HepG2 (cell line): ENCODE results near the gene MASP1. TPM values are rescaled to one million over a fixed set of nuclear protein-coding genes. Genes with fewer than 3 reads are reported as not detected.

Source experiments
- ARNTL ChIP-seq: sonication (generic); formaldehyde crosslinking; IDR thresholded peaks from 2 replicates; pipeline ENCODE4 v1.4.0; 2020; ENCODE audit warnings: mild to moderate bottlenecking, missing genetic modification reagents
- CAMTA2 ChIP-seq: sonication (generic); formaldehyde crosslinking; IDR thresholded peaks from 2 replicates; pipeline ENCODE4 v1.4.0; 2020; ENCODE audit warnings: mild to moderate bottlenecking, missing genetic modification reagents, borderline replicate concordance
- DR1 ChIP-seq: sonication (generic); formaldehyde crosslinking; IDR thresholded peaks from 2 replicates; pipeline ENCODE4 v1.8.0; 2021; ENCODE audit warnings: mild to moderate bottlenecking, missing genetic modification reagents, inconsistent platforms
- EED ChIP-seq: sonication (generic); formaldehyde crosslinking; IDR thresholded peaks from 2 replicates; pipeline ENCODE4 v1.5.0; 2020; ENCODE audit warnings: mild to moderate bottlenecking, missing genetic modification reagents
- EP300 ChIP-seq, 3 experiments: sonication (generic) in 1 of 3; formaldehyde crosslinking in 1 of 3; IDR thresholded peaks; 2 replicates each; pipeline versions ENCODE4 v1.5.1 to v1.6.1; 2011 to 2020; ENCODE audit warnings: low read depth in 2 of 3, low read length in 2 of 3, borderline replicate concordance in 1 of 3, improper control_type of control experiment in 1 of 3, mild to moderate bottlenecking in 1 of 3, missing genetic modification reagents in 1 of 3, moderate library complexity in 1 of 3
- FOXP1 ChIP-seq, 2 experiments: fragments of 450-650 bp in 1 of 2; IDR thresholded peaks; 2 replicates each; pipeline ENCODE4 v1.6.1; 2017 to 2018; ENCODE audit warnings: antibody characterized with exemption in 1 of 2
- GPN1 ChIP-seq: sonication (generic); formaldehyde crosslinking; IDR thresholded peaks from 2 replicates; pipeline ENCODE4 v1.5.1; 2020; ENCODE audit warnings: missing genetic modification reagents, borderline replicate concordance
- IKZF1 ChIP-seq: fragments of 450-650 bp; IDR thresholded peaks from 2 replicates; pipeline ENCODE4 v1.7.1; 2016
- KLF13 ChIP-seq: sonication (generic); formaldehyde crosslinking; IDR thresholded peaks from 2 replicates; pipeline ENCODE4 v1.4.0; 2020; ENCODE audit warnings: mild to moderate bottlenecking, missing genetic modification reagents
- PHF8 ChIP-seq: sonication (generic); formaldehyde crosslinking; IDR thresholded peaks from 2 replicates; pipeline ENCODE4 v1.5.0; 2020; ENCODE audit warnings: missing genetic modification reagents
- RORA ChIP-seq: sonication (generic); formaldehyde crosslinking; IDR thresholded peaks from 2 replicates; pipeline ENCODE4 v1.5.0; 2020; ENCODE audit warnings: mild to moderate bottlenecking, missing genetic modification reagents, moderate library complexity
- SAFB2 ChIP-seq: sonication (generic); formaldehyde crosslinking; IDR thresholded peaks from 2 replicates; pipeline ENCODE4 v1.5.1; 2020; ENCODE audit warnings: missing genetic modification reagents, low read depth, mild to moderate bottlenecking, borderline replicate concordance
- SOX5 ChIP-seq: IDR thresholded peaks from 2 replicates; pipeline ENCODE4 v1.6.1; 2016; ENCODE audit warnings: borderline replicate concordance
- TEAD3 ChIP-seq: optimal IDR thresholded peaks from 2 replicates; pipeline ENCODE3; 2016; ENCODE audit warnings: borderline replicate concordance
- YY1 ChIP-seq: IDR thresholded peaks from 2 replicates; pipeline ENCODE4 v1.6.1; 2011; ENCODE audit warnings: low read length, low read depth, moderate library complexity, mild to moderate bottlenecking; ENCODE audit not compliant: insufficient read depth, insufficient replicate concordance
- ZNF121 ChIP-seq: sonication (generic); formaldehyde crosslinking; IDR thresholded peaks from 2 replicates; pipeline ENCODE4 v1.5.0; 2020; ENCODE audit warnings: mild to moderate bottlenecking, missing genetic modification reagents
- ZNF430 ChIP-seq: sonication (generic); formaldehyde crosslinking; IDR thresholded peaks from 2 replicates; pipeline ENCODE4 v1.9.0; 2021; ENCODE audit warnings: mild to moderate bottlenecking, missing genetic modification reagents
- ZNF530 ChIP-seq: sonication (generic); formaldehyde crosslinking; IDR thresholded peaks from 2 replicates; pipeline ENCODE4 v1.5.0; 2020; ENCODE audit warnings: low read depth, mild to moderate bottlenecking, missing genetic modification reagents
- ZNF552 ChIP-seq: sonication (generic); formaldehyde crosslinking; IDR thresholded peaks from 2 replicates; pipeline ENCODE4 v1.9.0; 2022; ENCODE audit warnings: missing genetic modification reagents, mild to moderate bottlenecking, borderline replicate concordance
- ZNF556 ChIP-seq: sonication (generic); formaldehyde crosslinking; IDR thresholded peaks from 2 replicates; pipeline ENCODE4 v1.4.0; 2020; ENCODE audit warnings: mild to moderate bottlenecking, missing genetic modification reagents, borderline replicate concordance
- ZNF619 ChIP-seq: sonication (generic); formaldehyde crosslinking; IDR thresholded peaks from 2 replicates; pipeline ENCODE4 v1.4.0; 2020; ENCODE audit warnings: mild to moderate bottlenecking, missing genetic modification reagents
- ZNF7 ChIP-seq: IDR thresholded peaks from 2 replicates; pipeline ENCODE4 v1.6.1; 2016; ENCODE audit warnings: missing biosample characterization, missing genetic modification reagents
- polyA plus RNA-seq, 8 experiments: library from polyadenylated mRNA; depleted of rRNA in 3 of 8; stranded (reverse) in 7 of 8; unstranded in 1 of 8; fragments of >200 nt; fragmentation: Illumina TruSeq in 4 of 8; extraction: Trizol in 4 of 8; gene quantifications; 2 replicates each; pipeline versions ENCODE4 v1.2.1 to v1.2.3, GENCODE V29; 2011 to 2016; ENCODE audit warnings: low read depth in 4 of 8, missing spikeins in 1 of 8, mixed read lengths in 1 of 8; ENCODE audit not compliant: insufficient read depth in 1 of 8
- total RNA-seq, 5 experiments: library from RNA; depleted of rRNA; stranded (reverse); fragments of >200 nt; fragmentation: Illumina TruSeq; extraction: Trizol; gene quantifications; 2 replicates each; pipeline ENCODE4 v1.2.3, GENCODE V29; 2016; ENCODE audit warnings: low read depth in 1 of 5
- TF ChIP-seq, protein P1 (sequence below): sonication (generic); formaldehyde crosslinking; IDR thresholded peaks from 2 replicates; pipeline ENCODE4 v1.4.0; 2020; ENCODE audit warnings: mild to moderate bottlenecking, missing genetic modification reagents, borderline replicate concordance
- TF ChIP-seq, protein P2 (sequence below): sonication (generic); formaldehyde crosslinking; IDR thresholded peaks from 2 replicates; pipeline ENCODE4 v1.8.1; 2023; ENCODE audit warnings: mild to moderate bottlenecking, missing genetic modification reagents
- TF ChIP-seq, protein P3 (sequence below): sonication (generic); formaldehyde crosslinking; IDR thresholded peaks from 2 replicates; pipeline ENCODE4 v1.5.0; 2020; ENCODE audit warnings: missing genetic modification reagents, mild to moderate bottlenecking, borderline replicate concordance
- TF ChIP-seq, protein P4 (sequence below): sonication (generic); formaldehyde crosslinking; IDR thresholded peaks from 2 replicates; pipeline ENCODE4 v1.4.0; 2020; ENCODE audit warnings: mild to moderate bottlenecking, missing genetic modification reagents

The MASP1 gene
- total and polyA plus RNA-seq, 2 of the 13 experiments (the other 11 are each of a cell fraction or from before 2014, with no cell fraction given): 10.8 to 56.0 TPM

DNA sequence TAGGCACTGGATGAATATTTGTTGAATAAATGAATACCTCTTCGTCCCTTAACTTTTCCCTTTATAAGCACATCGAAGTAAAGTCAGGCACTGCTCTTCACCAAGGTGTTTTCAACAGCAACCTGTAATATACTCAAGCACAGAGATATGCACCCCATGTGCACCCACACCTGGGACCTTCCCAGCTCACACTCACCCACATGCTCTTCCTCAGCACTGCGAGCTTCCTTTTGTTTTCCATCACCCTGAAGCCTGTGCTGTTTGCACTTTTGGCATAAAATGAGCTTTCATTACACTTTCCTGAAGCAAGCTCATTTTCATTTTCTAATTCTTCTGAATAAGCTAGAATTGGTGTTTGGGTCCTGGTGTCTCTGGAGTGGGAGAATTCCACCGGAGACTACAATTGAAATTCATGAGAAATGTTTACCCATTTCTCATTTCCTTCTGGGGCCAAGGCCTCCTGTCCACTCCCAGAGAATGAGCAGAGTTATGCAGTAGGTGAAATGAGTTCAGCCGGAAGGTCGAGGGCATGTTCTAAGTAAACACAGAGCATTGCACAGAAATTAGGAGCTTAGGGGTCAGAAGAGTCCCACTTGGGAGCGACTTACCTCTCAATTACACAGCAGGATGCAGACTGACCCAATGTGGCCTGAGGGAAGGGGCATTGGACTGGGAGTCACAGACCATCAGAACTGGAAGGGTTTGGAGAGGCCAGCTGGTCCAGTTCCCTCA lies 15.0 kb downstream of the MASP1 start (continued):
- TF ChIP-seq ZNF552 (CRISPR knock-in tag) (no peak), ARNTL (CRISPR knock-in tag) (peak; percentile 56; the same call in 1 of the 2 replicates), SOX5 (peak; percentile 95), TEAD3 (CRISPR knock-in tag) (peak; percentile 96), YY1 (no peak), SAFB2 (CRISPR knock-in tag) (no peak), ZNF121 (CRISPR knock-in tag) (0 out of 2 replicates have a peak, but pooled peaks have one; percentile 13), PHF8 (CRISPR knock-in tag) (peak; percentile 44), EP300 (IDR thresholded peaks at IDR 0.05; ENCODE audit: low read depth in 2 of 2, low read length in 2 of 2) (peak in 1 of 2 experiments; percentile 96; a peak in 2 of 4 replicates), EP300 (CRISPR knock-in tag; IDR thresholded peaks at IDR 0.05; ENCODE audit: borderline replicate concordance) (peak; percentile 88), DR1 (CRISPR knock-in tag) (no peak), CAMTA2 (CRISPR knock-in tag) (no peak), ZNF530 (CRISPR knock-in tag) (no peak), KLF13 (no peak), ZNF556 (CRISPR knock-in tag) (peak; percentile 75; the same call in 1 of the 2 replicates), ZNF7 (CRISPR knock-in tag) (no peak), GPN1 (CRISPR knock-in tag) (no peak), IKZF1 (no peak), ZNF619 (CRISPR knock-in tag) (0 out of 2 replicates have a peak, but pooled peaks have one; percentile 88), RORA (CRISPR knock-in tag) (no peak), EED (no peak), ZNF430 (CRISPR knock-in tag) (peak; percentile 43; the same call in 1 of the 2 replicates), FOXP1 (IDR thresholded peaks at IDR 0.05) (no peak), FOXP1 (CRISPR knock-in tag; IDR thresholded peaks at IDR 0.05) (peak; percentile 86)
- TF ChIP-seq, protein P1, sequence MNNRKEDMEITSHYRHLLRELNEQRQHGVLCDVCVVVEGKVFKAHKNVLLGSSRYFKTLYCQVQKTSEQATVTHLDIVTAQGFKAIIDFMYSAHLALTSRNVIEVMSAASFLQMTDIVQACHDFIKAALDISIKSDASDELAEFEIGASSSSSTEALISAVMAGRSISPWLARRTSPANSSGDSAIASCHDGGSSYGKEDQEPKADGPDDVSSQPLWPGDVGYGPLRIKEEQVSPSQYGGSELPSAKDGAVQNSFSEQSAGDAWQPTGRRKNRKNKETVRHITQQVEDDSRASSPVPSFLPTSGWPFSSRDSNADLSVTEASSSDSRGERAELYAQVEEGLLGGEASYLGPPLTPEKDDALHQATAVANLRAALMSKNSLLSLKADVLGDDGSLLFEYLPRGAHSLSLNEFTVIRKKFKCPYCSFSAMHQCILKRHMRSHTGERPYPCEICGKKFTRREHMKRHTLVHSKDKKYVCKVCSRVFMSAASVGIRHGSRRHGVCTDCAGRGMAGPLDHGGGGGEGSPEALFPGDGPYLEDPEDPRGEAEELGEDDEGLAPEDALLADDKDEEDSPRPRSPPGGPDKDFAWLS (CRISPR knock-in tag): 0 out of 2 replicates have a peak, but pooled peaks have one; percentile 25
- TF ChIP-seq, protein P2, sequence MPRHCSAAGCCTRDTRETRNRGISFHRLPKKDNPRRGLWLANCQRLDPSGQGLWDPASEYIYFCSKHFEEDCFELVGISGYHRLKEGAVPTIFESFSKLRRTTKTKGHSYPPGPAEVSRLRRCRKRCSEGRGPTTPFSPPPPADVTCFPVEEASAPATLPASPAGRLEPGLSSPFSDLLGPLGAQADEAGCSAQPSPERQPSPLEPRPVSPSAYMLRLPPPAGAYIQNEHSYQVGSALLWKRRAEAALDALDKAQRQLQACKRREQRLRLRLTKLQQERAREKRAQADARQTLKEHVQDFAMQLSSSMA (CRISPR knock-in tag): no peak
- TF ChIP-seq, protein P3, sequence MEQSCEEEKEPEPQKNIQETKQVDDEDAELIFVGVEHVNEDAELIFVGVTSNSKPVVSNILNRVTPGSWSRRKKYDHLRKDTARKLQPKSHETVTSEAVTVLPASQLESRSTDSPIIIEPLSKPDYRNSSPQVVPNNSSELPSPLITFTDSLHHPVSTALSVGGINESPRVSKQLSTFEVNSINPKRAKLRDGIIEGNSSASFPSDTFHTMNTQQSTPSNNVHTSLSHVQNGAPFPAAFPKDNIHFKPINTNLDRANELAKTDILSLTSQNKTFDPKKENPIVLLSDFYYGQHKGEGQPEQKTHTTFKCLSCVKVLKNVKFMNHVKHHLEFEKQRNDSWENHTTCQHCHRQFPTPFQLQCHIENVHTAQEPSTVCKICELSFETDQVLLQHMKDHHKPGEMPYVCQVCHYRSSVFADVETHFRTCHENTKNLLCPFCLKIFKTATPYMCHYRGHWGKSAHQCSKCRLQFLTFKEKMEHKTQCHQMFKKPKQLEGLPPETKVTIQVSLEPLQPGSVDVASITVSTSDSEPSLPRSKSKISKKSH (CRISPR knock-in tag): no peak
- TF ChIP-seq, protein P4, sequence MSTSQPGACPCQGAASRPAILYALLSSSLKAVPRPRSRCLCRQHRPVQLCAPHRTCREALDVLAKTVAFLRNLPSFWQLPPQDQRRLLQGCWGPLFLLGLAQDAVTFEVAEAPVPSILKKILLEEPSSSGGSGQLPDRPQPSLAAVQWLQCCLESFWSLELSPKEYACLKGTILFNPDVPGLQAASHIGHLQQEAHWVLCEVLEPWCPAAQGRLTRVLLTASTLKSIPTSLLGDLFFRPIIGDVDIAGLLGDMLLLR (CRISPR knock-in tag): no peak
